ENCODE results near the gene DDX23.

DDX23 gene

DNA sequence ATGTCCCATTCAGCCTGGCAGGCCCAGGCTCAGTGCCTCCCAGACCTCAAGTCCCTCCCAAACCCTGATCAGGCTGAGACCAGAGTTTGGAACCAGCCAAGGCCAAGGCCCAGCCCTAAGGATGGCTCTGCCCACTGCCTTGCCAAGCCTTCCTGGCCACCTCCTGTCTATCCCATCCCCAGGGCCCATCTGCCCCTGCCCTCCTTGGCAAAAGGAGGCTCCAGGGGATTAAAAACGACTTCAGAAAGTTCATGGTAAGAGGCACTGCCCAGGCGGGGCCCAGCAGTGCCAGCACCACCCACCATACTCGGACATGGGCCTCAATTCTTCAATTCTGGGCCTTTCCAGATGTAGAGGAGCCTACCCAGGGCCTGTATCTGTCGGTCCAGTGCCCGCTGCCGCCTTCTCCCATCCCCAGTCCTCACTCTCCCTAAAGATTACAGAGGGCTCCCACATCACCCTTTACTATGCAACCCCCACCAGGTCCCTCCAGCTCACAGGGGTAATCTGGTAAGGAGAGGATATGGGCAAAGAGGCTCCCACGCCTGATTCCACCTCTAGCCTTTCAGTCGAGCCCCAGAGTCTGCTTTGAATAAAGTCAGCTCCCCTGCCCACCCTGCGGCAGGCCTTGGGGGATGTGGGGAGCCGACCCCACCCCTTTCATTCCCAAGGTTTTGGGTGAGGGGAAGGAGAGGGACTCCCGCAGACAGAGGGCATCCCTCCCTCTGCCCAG, 64.0 kb downstream of the DDX23 start:
- Histone ChIP-seq H3K23ac (ENCODE audit: low read length in 2 of 2) (peak overlapping the region in 1 of 2 experiments; percentile 37), H3K9ac (ENCODE audit: low read length) (peak overlapping the region; percentile 91), H2BK15ac (ENCODE audit: low read depth, poor library complexity, severe bottlenecking) (no peak overlapping the region), H2BK12ac (ENCODE audit: low read length in 2 of 2) (peak overlapping the region in 1 of 2 experiments; percentile 84), H4K8ac (ENCODE audit: low read length) (no peak overlapping the region), H3K27ac (ENCODE audit: low read length, poor library complexity, severe bottlenecking) (peak overlapping the region; percentile 10), H3K4me3 (ENCODE audit: insufficient read depth in 1 of 2, low read depth in 1 of 2, low read length in 2 of 2) (peak overlapping the region; percentile 80 to 91), H3K4ac (ENCODE audit: low read depth in 1 of 2, low read length in 2 of 2) (peak overlapping the region in 1 of 2 experiments; percentile 94), H3K36me3 (ENCODE audit: control insufficient read depth in 1 of 2, insufficient read depth in 2 of 2, low read depth in 1 of 2, low read length in 2 of 2) (peaks cover 0 to 3% of the 10 kb centered on the region in 2 experiments), H3K14ac (ENCODE audit: low read length in 2 of 2) (peak overlapping the region in 1 of 2 experiments; percentile 98), H3K4me1 (ENCODE audit: control insufficient read depth, insufficient read depth, low read depth, low read length) (peaks cover 25% of the 10 kb centered on the region), H2AFZ (ENCODE audit: low read depth, low read length) (no peak overlapping the region), H3K9me3 (ENCODE audit: control insufficient read depth, low read length) (no peaks in the 10 kb centered on the region), H3K27me3 (ENCODE audit: control insufficient read depth in 1 of 2, insufficient read depth in 1 of 2, low read length in 2 of 2) (no peaks in the 10 kb centered on the region), H3K79me1 (replicated peaks; ENCODE audit: low read length, poor library complexity, severe bottlenecking) (peaks cover 3% of the 10 kb centered on the region), H3K18ac (ENCODE audit: low read depth in 1 of 2, low read length in 2 of 2) (peak overlapping the region; percentile 69 to 96), H2AK5ac (ENCODE audit: low read length, severe bottlenecking) (no peak overlapping the region), H2BK5ac (ENCODE audit: low read depth, low read length, poor library complexity, severe bottlenecking) (peak overlapping the region; percentile 83), H2BK120ac (ENCODE audit: low read depth, low read length) (peak overlapping the region; percentile 100), H4K91ac (ENCODE audit: low read length) (no peak overlapping the region), H3K4me2 (ENCODE audit: low read length, poor library complexity, severe bottlenecking) (peak overlapping the region; percentile 86)
- WGBS = 39% methylated on average over 4 of the region's 11 CpGs
- DNase-seq = no peak

- peak overlapping the region; percentile 7 for H2AK5ac ChIP-seq (ENCODE audit: low read length, severe bottlenecking)
- no peak overlapping the region for H2AFZ ChIP-seq (ENCODE audit: low read depth, low read length)
- peaks cover 35% of the 10 kb centered on the region for H3K4me1 ChIP-seq (ENCODE audit: control insufficient read depth, insufficient read depth, low read depth, low read length)
- no peak overlapping the region for H4K8ac ChIP-seq (ENCODE audit: low read length)
- H2BK15ac ChIP-seq (ENCODE audit: low read depth, poor library complexity, severe bottlenecking) = no peak overlapping the region
- H3K23ac ChIP-seq (ENCODE audit: low read length in 2 of 2) = no peak overlapping the region
- no peak overlapping the region for H4K91ac ChIP-seq (ENCODE audit: low read length)
- peaks cover 12% of the 10 kb centered on the region for H3K79me1 ChIP-seq (replicated peaks; ENCODE audit: low read length, poor library complexity, severe bottlenecking)
- H2BK12ac ChIP-seq (ENCODE audit: low read length in 2 of 2) = no peak overlapping the region
- H3K4me3 ChIP-seq (ENCODE audit: insufficient read depth in 1 of 2, low read depth in 1 of 2, low read length in 2 of 2) = peak overlapping the region in 1 of 2 experiments; percentile 91
- peaks cover 9 to 14% of the 10 kb centered on the region in 2 experiments for H3K36me3 ChIP-seq (ENCODE audit: control insufficient read depth in 1 of 2, insufficient read depth in 2 of 2, low read depth in 1 of 2, low read length in 2 of 2)
- H3K9ac ChIP-seq (ENCODE audit: low read length) = peak overlapping the region; percentile 91
- no peak overlapping the region for H2BK120ac ChIP-seq (ENCODE audit: low read depth, low read length)
- DNase-seq = no peak
- 89% methylated on average over 7 of the region's 7 CpGs for WGBS
- no peak overlapping the region for H2BK5ac ChIP-seq (ENCODE audit: low read depth, low read length, poor library complexity, severe bottlenecking)
- no peak overlapping the region for H3K18ac ChIP-seq (ENCODE audit: low read depth in 1 of 2, low read length in 2 of 2)
- H3K9me3 ChIP-seq (ENCODE audit: control insufficient read depth, low read length) = no peaks in the 10 kb centered on the region
- no peak overlapping the region for H3K27ac ChIP-seq (ENCODE audit: low read length, poor library complexity, severe bottlenecking)
- peak overlapping the region in 1 of 2 experiments; percentile 47 for H3K4ac ChIP-seq (ENCODE audit: low read depth in 1 of 2, low read length in 2 of 2)
- H3K27me3 ChIP-seq (ENCODE audit: control insufficient read depth in 1 of 2, insufficient read depth in 1 of 2, low read length in 2 of 2) = no peaks in the 10 kb centered on the region
- H3K14ac ChIP-seq (ENCODE audit: low read length in 2 of 2) = no peak overlapping the region
- H3K4me2 ChIP-seq (ENCODE audit: low read length, poor library complexity, severe bottlenecking) = peak overlapping the region; percentile 86
Measured at GRCh38 chr12:48786591-48787544, 65.1 kb downstream of the DDX23 start.

GRCh38 chr12:48783432-48783831, 68.5 kb downstream of the DDX23 start:
- no peak overlapping the region for H4K91ac ChIP-seq (ENCODE audit: low read length)
- no peak overlapping the region for H3K4me2 ChIP-seq (ENCODE audit: low read length, poor library complexity, severe bottlenecking)
- no peaks in the 10 kb centered on the region for H3K27me3 ChIP-seq (ENCODE audit: control insufficient read depth in 1 of 2, insufficient read depth in 1 of 2, low read length in 2 of 2)
- H3K4me3 ChIP-seq (ENCODE audit: insufficient read depth in 1 of 2, low read depth in 1 of 2, low read length in 2 of 2) = no peak overlapping the region
- H2AK5ac ChIP-seq (ENCODE audit: low read length, severe bottlenecking) = no peak overlapping the region
- WGBS = 93% methylated on average over 4 of the region's 4 CpGs
- H3K9ac ChIP-seq (ENCODE audit: low read length) = no peak overlapping the region
- H2BK120ac ChIP-seq (ENCODE audit: low read depth, low read length) = no peak overlapping the region
- H3K18ac ChIP-seq (ENCODE audit: low read depth in 1 of 2, low read length in 2 of 2) = no peak overlapping the region
- no peak overlapping the region for H3K4ac ChIP-seq (ENCODE audit: low read depth in 1 of 2, low read length in 2 of 2)
- no peak overlapping the region for H3K23ac ChIP-seq (ENCODE audit: low read length in 2 of 2)
- H2AFZ ChIP-seq (ENCODE audit: low read depth, low read length) = no peak overlapping the region
- no peak overlapping the region for H3K14ac ChIP-seq (ENCODE audit: low read length in 2 of 2)
- peaks cover 28% of the 10 kb centered on the region for H3K79me1 ChIP-seq (replicated peaks; ENCODE audit: low read length, poor library complexity, severe bottlenecking)
- peaks cover 14 to 28% of the 10 kb centered on the region in 2 experiments for H3K36me3 ChIP-seq (ENCODE audit: control insufficient read depth in 1 of 2, insufficient read depth in 2 of 2, low read depth in 1 of 2, low read length in 2 of 2)
- no peak for DNase-seq
- no peak overlapping the region for H3K27ac ChIP-seq (ENCODE audit: low read length, poor library complexity, severe bottlenecking)
- H2BK5ac ChIP-seq (ENCODE audit: low read depth, low read length, poor library complexity, severe bottlenecking) = no peak overlapping the region
- H4K8ac ChIP-seq (ENCODE audit: low read length) = no peak overlapping the region
- peaks cover 47% of the 10 kb centered on the region for H3K4me1 ChIP-seq (ENCODE audit: control insufficient read depth, insufficient read depth, low read depth, low read length)
- H3K9me3 ChIP-seq (ENCODE audit: control insufficient read depth, low read length) = no peaks in the 10 kb centered on the region
- H2BK15ac ChIP-seq (ENCODE audit: low read depth, poor library complexity, severe bottlenecking) = no peak overlapping the region
- no peak overlapping the region for H2BK12ac ChIP-seq (ENCODE audit: low read length in 2 of 2)
